Tibial nerve (tissue), 4 donors: Measurements from ENCODE around the gene MGAT3.
A peak's percentile ranks its signal among the peaks of the same experiment; 100 is the strongest.

ENCODE experiments used
- CTCF ChIP-seq, 5 experiments: fragments of 200-600 bp in 3 of 5; fragments of 450-650 bp in 2 of 5; sonication (generic) in 3 of 5; IDR thresholded peaks; one replicate each; pipeline ENCODE4 v1.5.1; 2016 to 2019; ENCODE audit warnings: antibody characterized with exemption in 5 of 5, mild to moderate bottlenecking in 3 of 5, moderate library complexity in 2 of 5
- EP300 ChIP-seq, 2 donors: sonication (generic); formaldehyde crosslinking; IDR thresholded peaks; one replicate each; pipeline ENCODE4 v1.6.1; 2017; ENCODE audit warnings: antibody characterized with exemption in 2 of 2, mild to moderate bottlenecking in 1 of 2

DNA sequence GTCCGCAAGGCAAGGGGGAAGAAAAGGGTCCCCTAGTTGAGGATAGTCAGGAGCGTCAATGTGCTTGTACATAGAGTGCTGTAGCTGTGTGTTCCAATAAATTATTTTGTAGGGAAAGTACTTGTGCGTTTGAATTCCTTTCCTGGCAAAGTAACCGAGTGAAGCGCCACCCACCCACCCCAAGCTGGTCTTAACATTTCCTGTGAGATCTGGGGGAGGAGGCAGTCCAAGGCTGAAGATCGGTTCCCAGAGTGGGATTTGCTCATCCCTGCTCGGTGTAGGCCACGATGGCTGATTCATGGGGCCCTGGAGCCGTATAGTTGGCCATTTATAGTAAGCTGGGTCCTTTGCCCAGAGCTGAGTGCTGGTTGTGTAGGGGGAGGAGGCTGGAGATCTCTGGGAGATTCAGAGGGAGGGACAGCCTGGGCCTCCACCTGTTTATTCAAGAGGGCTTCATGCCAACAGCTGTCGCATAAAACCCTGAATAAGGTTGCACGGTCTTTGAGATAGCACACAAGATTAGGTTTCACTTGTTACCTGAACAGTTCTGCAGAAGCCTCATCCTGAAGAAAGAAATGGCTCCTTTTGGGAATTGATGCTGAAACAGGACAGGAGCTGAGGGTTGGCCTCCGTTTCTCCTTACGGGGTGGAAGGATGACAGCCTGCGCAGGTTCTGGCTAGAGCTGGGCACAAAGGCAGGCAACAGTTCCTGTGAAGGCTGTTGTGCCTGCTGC, 65.9 kb downstream of the MGAT3 start:
- TF ChIP-seq EP300 (IDR thresholded peaks at IDR 0.05) (peak in 1 of 2 donors; percentile 68), CTCF (IDR thresholded peaks at IDR 0.05) (no peak)
